ENCODE results near the gene C3orf85.

The C3orf85 gene

DNA sequence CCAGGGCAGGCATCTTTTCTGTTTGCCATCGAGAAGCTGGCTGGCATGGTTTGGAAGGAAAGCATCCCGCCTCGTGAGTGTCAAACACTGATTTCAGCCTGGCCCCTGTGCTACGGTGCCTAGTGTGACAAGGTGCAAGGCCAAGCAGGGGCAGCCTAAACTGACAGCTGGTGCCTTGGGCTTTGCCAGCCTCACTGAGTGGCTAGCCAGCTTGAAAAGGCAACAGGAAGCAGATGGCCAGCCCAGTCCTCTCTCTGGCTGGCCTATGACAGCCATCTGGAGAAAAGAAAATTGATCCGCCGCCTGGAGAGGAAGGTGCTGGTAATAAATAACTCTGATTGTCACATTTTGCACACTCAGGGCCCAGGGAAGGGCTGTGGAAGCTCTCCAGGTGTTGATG, 52.2 kb downstream of the C3orf85 start:
- H3K27ac ChIP-seq (ENCODE audit: extremely low read depth, low read depth, low read length) = no peak overlapping the region
- H3K4me1 ChIP-seq (ENCODE audit: control insufficient read depth, insufficient read depth, low read length) = no peaks in the 10 kb centered on the region
- ChIA-PET CTCF (no interaction called here), POLR2A (no interaction called here)
- no peak overlapping the region for H3K4me3 ChIP-seq (ENCODE audit: low read depth, low read length)
- no peaks in the 10 kb centered on the region for H3K9me3 ChIP-seq (ENCODE audit: control insufficient read depth, insufficient read depth, low read depth, low read length)
- TF ChIP-seq GLIS2 (tag by site-specific recombination; IDR thresholded peaks at IDR 0.05) (no peak), ZNF76 (tag by site-specific recombination; IDR thresholded peaks at IDR 0.05; ENCODE audit: borderline replicate concordance, low read depth) (no peak), BCL11A (tag by site-specific recombination; IDR thresholded peaks at IDR 0.05; ENCODE audit: low read depth) (no peak), ZNF114 (tag by site-specific recombination; IDR thresholded peaks at IDR 0.05) (no peak), PRDM1 (tag by site-specific recombination; IDR thresholded peaks at IDR 0.05) (no peak), ZFP69B (tag by site-specific recombination; IDR thresholded peaks at IDR 0.05) (no peak), ZNF629 (tag by site-specific recombination; IDR thresholded peaks at IDR 0.05) (no peak), ZNF701 (tag by site-specific recombination; IDR thresholded peaks at IDR 0.05) (no peak), SP2 (tag by site-specific recombination; IDR thresholded peaks at IDR 0.05) (no peak), SALL2 (tag by site-specific recombination; IDR thresholded peaks at IDR 0.05; ENCODE audit: borderline replicate concordance) (no peak), ZNF555 (tag by site-specific recombination; conservative IDR thresholded peaks at IDR 0.05) (no peak), ZNF155 (tag by site-specific recombination; IDR thresholded peaks at IDR 0.05) (no peak), ZNF350 (tag by site-specific recombination; IDR thresholded peaks at IDR 0.05) (no peak), FEZF1 (tag by site-specific recombination; IDR thresholded peaks at IDR 0.05) (no peak)
- TF ChIP-seq, protein P1, sequence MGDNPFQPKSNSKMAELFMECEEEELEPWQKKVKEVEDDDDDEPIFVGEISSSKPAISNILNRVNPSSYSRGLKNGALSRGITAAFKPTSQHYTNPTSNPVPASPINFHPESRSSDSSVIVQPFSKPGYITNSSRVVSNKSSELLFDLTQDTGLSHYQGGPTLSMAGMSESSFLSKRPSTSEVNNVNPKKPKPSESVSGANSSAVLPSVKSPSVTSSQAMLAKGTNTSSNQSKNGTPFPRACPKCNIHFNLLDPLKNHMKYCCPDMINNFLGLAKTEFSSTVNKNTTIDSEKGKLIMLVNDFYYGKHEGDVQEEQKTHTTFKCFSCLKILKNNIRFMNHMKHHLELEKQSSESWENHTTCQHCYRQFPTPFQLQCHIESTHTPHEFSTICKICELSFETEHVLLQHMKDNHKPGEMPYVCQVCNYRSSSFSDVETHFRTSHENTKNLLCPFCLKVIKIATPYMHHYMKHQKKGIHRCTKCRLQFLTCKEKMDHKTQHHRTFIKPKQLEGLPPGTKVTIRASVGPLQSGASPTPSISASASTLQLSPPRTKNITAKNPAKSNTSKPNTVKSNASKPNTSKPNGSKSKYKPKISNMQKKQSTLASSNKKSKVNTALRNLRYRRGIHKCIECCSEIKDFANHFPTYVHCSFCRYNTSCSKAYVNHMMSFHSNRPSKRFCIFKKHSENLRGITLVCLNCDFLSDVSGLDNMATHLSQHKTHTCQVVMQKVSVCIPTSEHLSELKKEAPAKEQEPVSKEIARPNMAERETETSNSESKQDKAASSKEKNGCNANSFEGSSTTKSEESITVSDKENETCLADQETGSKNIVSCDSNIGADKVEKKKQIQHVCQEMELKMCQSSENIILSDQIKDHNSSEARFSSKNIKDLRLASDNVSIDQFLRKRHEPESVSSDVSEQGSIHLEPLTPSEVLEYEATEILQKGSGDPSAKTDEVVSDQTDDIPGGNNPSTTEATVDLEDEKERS (tag by site-specific recombination; IDR thresholded peaks at IDR 0.05) = no peak
- TF ChIP-seq, protein P2, sequence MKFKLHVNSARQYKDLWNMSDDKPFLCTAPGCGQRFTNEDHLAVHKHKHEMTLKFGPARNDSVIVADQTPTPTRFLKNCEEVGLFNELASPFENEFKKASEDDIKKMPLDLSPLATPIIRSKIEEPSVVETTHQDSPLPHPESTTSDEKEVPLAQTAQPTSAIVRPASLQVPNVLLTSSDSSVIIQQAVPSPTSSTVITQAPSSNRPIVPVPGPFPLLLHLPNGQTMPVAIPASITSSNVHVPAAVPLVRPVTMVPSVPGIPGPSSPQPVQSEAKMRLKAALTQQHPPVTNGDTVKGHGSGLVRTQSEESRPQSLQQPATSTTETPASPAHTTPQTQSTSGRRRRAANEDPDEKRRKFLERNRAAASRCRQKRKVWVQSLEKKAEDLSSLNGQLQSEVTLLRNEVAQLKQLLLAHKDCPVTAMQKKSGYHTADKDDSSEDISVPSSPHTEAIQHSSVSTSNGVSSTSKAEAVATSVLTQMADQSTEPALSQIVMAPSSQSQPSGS (tag by site-specific recombination; IDR thresholded peaks at IDR 0.05; ENCODE audit: low read depth) = no peak
- TF ChIP-seq, protein P3, sequence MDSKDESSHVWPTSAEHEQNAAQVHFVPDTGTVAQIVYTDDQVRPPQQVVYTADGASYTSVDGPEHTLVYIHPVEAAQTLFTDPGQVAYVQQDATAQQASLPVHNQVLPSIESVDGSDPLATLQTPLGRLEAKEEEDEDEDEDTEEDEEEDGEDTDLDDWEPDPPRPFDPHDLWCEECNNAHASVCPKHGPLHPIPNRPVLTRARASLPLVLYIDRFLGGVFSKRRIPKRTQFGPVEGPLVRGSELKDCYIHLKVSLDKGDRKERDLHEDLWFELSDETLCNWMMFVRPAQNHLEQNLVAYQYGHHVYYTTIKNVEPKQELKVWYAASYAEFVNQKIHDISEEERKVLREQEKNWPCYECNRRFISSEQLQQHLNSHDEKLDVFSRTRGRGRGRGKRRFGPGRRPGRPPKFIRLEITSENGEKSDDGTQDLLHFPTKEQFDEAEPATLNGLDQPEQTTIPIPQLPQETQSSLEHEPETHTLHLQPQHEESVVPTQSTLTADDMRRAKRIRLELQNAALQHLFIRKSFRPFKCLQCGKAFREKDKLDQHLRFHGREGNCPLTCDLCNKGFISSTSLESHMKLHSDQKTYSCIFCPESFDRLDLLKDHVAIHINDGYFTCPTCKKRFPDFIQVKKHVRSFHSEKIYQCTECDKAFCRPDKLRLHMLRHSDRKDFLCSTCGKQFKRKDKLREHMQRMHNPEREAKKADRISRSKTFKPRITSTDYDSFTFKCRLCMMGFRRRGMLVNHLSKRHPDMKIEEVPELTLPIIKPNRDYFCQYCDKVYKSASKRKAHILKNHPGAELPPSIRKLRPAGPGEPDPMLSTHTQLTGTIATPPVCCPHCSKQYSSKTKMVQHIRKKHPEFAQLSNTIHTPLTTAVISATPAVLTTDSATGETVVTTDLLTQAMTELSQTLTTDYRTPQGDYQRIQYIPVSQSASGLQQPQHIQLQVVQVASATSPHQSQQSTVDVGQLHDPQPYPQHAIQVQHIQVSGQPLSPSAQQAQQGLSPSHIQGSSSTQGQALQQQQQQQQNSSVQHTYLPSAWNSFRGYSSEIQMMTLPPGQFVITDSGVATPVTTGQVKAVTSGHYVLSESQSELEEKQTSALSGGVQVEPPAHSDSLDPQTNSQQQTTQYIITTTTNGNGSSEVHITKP (tag by site-specific recombination; IDR thresholded peaks at IDR 0.05) = no peak
- TF ChIP-seq, protein P4, sequence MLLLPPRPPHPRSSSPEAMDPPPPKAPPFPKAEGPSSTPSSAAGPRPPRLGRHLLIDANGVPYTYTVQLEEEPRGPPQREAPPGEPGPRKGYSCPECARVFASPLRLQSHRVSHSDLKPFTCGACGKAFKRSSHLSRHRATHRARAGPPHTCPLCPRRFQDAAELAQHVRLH (tag by site-specific recombination; IDR thresholded peaks at IDR 0.05) = no peak
- H3K36me3 ChIP-seq (ENCODE audit: control insufficient read depth in 2 of 2, insufficient read depth in 1 of 2, low read length in 2 of 2) = no peaks in the 10 kb centered on the region

DNA sequence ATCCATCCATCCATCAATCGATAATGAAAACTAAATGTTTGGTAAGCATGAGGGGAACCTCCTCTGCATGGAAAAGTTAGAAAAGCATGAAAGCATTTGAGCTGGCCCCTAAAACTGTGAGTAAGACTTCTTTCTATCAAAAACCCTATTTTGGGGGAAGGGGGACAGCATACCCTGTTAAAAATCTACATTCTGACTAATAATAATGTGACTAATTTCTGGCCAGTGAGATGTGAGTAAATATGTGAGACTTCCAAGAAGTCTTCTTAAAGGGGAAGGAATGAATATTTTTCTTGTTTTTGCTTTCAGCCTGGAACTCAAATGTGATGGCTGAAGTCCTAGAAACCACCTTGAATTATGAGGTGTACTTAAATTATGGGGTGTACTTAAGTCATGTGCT, 54.9 kb downstream of the C3orf85 start:
- Histone ChIP-seq H3K27ac (ENCODE audit: extremely low read depth, low read depth, low read length) (no peak overlapping the region), H3K9me3 (ENCODE audit: control insufficient read depth, insufficient read depth, low read depth, low read length) (no peaks in the 10 kb centered on the region), H3K36me3 (ENCODE audit: control insufficient read depth in 2 of 2, insufficient read depth in 1 of 2, low read length in 2 of 2) (no peaks in the 10 kb centered on the region), H3K4me3 (ENCODE audit: low read depth, low read length) (no peak overlapping the region), H3K4me1 (ENCODE audit: control insufficient read depth, insufficient read depth, low read length) (no peaks in the 10 kb centered on the region)
- ChIA-PET POLR2A (no interaction called here), CTCF (interaction anchor here (0.6 kb wide), 1 partner anchor 134 kb away, joined by 3 read pairs; no protein-coding TSS in a partner anchor)
- TF ChIP-seq ZNF658 (tag by site-specific recombination; IDR thresholded peaks at IDR 0.05) (no peak), ZNF24 (tag by site-specific recombination; IDR thresholded peaks at IDR 0.05) (no peak)
